Testis (tissue), 3 donors: ENCODE data around the gene PTPRD. TPM values are rescaled to one million over a fixed set of nuclear protein-coding genes. Genes with fewer than 3 reads are reported as not detected.

Experiments used
- DNase-seq: peaks from one replicate; pipeline ENCODE4 v3.0.0-alpha.2; 2019
- H3K27ac ChIP-seq, 2 donors: fragments of 200-600 bp; sonication (generic); one replicate each; pipeline ENCODE4 v1.5.1; 2019
- H3K27me3 ChIP-seq: fragments of 200-600 bp; sonication (generic); one replicate; pipeline ENCODE4 v1.5.1; 2019
- H3K36me3 ChIP-seq: fragments of 200-600 bp; sonication (generic); one replicate; pipeline ENCODE4 v1.5.1; 2017; ENCODE audit warnings: low read depth; ENCODE audit errors: missing control alignments
- H3K4me1 ChIP-seq: fragments of 200-600 bp; sonication (generic); one replicate; pipeline ENCODE4 v1.5.1; 2019
- H3K4me3 ChIP-seq, 2 donors: fragments of 200-600 bp; sonication (generic); one replicate each; pipeline ENCODE4 v1.5.1; 2017 to 2019
- H3K9me3 ChIP-seq: fragments of 200-600 bp; sonication (generic); one replicate; pipeline ENCODE4 v1.5.1; 2017
- CTCF ChIP-seq, 3 experiments: fragments of 450-650 bp in 2 of 3; fragments of 200-600 bp in 1 of 3; sonication (generic) in 1 of 3; IDR thresholded peaks; one replicate each; pipeline ENCODE4 v1.5.1; 2016 to 2019; ENCODE audit warnings: antibody characterized with exemption in 3 of 3, mild to moderate bottlenecking in 2 of 3, moderate library complexity in 1 of 3
- POLR2A ChIP-seq: fragments of 450-650 bp; IDR thresholded peaks from one replicate; pipeline ENCODE4 v1.6.1; 2017; ENCODE audit warnings: antibody characterized with exemption, mild to moderate bottlenecking, moderate library complexity
- WGBS, 2 donors: methylation state at CpG; one replicate each; pipeline ENCODE4 v1.1.5; 2018; 5-methylcytosine and 5-hydroxymethylcytosine counted together
- intact Hi-C: fragments of 100-400 bp; cut with DNase I; formaldehyde crosslinking; loops from one replicate; pipeline ENCODE4 v1.15.1; 2023; ENCODE audit warnings: low total_unique reads
- polyA plus RNA-seq: library from polyadenylated mRNA; stranded (reverse); fragments of 350-450 nt; fragmentation: Illumina TruSeq; extraction: RNeasy Lipid Tissue Mini Kit (QIAGEN cat#74804); gene quantifications from one replicate; pipeline ENCODE4 v1.2.3, GENCODE V29; 2014; ENCODE audit warnings: low read depth, low replicate concordance; ENCODE audit not compliant: insufficient read depth
- total RNA-seq, 2 donors: library from RNA; depleted of rRNA; stranded (reverse); fragments of >200 nt; gene quantifications; one replicate each; pipeline ENCODE4 v1.2.3, GENCODE V29; 2016

PTPRD gene
- total and polyA plus RNA-seq, 3 donors from 2014 or later = 15.4 to 33.6 (median 32.5) TPM

GRCh38 chr9:9792144-9792857, 820.5 kb downstream of the PTPRD start:
- no peaks in the 10 kb centered on the region for H3K4me1 ChIP-seq
- intact Hi-C loops = loop anchor here (5.0 kb wide), 1 partner anchor 185 kb away; no protein-coding TSS in a partner anchor
- no peaks in the 10 kb centered on the region for H3K27me3 ChIP-seq
- DNase-seq = no peak
- H3K36me3 ChIP-seq = no peaks in the 10 kb centered on the region
- 71 to 88% methylated on average over 1 of the region's 1 CpG for WGBS, 2 donors
- no peaks in the 10 kb centered on the region for H3K9me3 ChIP-seq
- no peak overlapping the region for H3K27ac ChIP-seq
- no peak overlapping the region for H3K4me3 ChIP-seq
- TF ChIP-seq POLR2A (no peak), CTCF (IDR thresholded peaks at IDR 0.05) (no peak)

- no peak for DNase-seq
- intact Hi-C loops = loop anchor here (5.0 kb wide), 1 partner anchor 184 kb away; no protein-coding TSS in a partner anchor
- Histone ChIP-seq H3K4me1 (no peaks in the 10 kb centered on the region), H3K4me3 (no peak overlapping the region), H3K9me3 (no peaks in the 10 kb centered on the region), H3K36me3 (no peaks in the 10 kb centered on the region), H3K27me3 (no peaks in the 10 kb centered on the region), H3K27ac (no peak overlapping the region)
- TF ChIP-seq POLR2A (no peak), CTCF (IDR thresholded peaks at IDR 0.05) (peak in 1 of 3 experiments; percentile 15)
- WGBS, 2 donors = 33 to 38% methylated on average over 1 of the region's 1 CpG
These were observed 821.2 kb downstream of the PTPRD start for GRCh38 chr9:9791611-9792010.

- DNase-seq = peak; percentile 46
- no peak overlapping the region for H3K4me3 ChIP-seq
- 9 to 15% methylated on average over 1 of the region's 1 CpG for WGBS, 2 donors
- H3K27me3 ChIP-seq = no peaks in the 10 kb centered on the region
- TF ChIP-seq CTCF (IDR thresholded peaks at IDR 0.05) (peak; percentile 65 to 76 (median 70)), POLR2A (no peak)
- H3K9me3 ChIP-seq = no peaks in the 10 kb centered on the region
- no peak overlapping the region for H3K27ac ChIP-seq
- intact Hi-C loops = loop anchor here (5.0 kb wide), 1 partner anchor 183 kb away; no protein-coding TSS in a partner anchor
- no peaks in the 10 kb centered on the region for H3K4me1 ChIP-seq
- H3K36me3 ChIP-seq = no peaks in the 10 kb centered on the region
These were observed 822.5 kb downstream of the PTPRD start for GRCh38 chr9:9790216-9790872.

GRCh38 chr9:9783711-9784110, 829.1 kb downstream of the PTPRD start:
- H3K27me3 ChIP-seq = no peaks in the 10 kb centered on the region
- H3K4me1 ChIP-seq = no peaks in the 10 kb centered on the region
- intact Hi-C loops = no loop called here
- 77 to 79% methylated on average over 4 of the region's 4 CpGs for WGBS, 2 donors
- no peak for DNase-seq
- H3K27ac ChIP-seq = no peak overlapping the region
- no peak overlapping the region for H3K4me3 ChIP-seq
- no peaks in the 10 kb centered on the region for H3K36me3 ChIP-seq
- TF ChIP-seq CTCF (IDR thresholded peaks at IDR 0.05) = no peak
- no peak for TF ChIP-seq POLR2A
- no peaks in the 10 kb centered on the region for H3K9me3 ChIP-seq
